ENCODE results near the gene TYMP.

The TYMP gene

DNA sequence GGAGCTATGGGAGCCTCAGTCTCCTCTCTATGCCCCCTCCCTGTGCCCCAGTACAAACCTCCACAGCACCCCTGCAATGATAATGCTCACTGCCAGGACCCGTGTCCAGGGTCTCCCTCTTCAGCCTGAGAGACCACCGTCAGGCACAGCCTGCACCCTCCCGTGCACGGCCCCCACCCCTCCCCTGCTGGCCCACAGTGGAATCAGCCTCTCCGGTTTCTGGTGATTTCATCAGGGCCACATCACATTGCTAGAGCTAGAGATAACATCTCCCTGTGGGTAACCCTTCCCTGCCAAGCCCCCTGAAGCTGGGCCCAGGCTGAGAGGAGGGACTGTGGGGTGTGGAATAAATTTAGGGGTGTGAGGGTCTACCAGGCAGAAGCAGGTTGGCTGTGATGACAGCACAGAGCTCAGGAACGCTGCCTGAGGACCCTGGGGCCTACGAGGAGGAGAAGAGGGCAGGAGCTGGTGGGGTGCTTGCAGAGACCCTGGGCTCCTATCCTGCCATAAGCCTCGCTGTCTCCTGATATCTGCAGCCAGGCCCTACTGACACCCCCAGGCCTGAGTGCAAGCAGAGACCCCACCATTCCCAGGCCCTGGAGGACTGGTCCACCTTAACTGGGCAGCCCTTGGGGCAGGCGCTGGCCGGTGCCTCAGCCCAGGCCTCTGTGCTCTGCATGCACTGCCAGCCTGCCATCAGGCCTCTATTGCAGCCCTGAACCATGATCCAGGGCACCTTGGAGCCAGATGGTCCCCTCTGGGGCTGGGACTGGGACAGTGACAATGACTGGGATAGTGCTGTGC lies 15.9 kb upstream of the TYMP start, which contains the start of gene KLHDC7B (continued):
- TF ChIP-seq GLIS1 (tag by site-specific recombination; IDR thresholded peaks at IDR 0.05) (peak; percentile 56; the same call in 1 of the 2 replicates), ZNF202 (tag by site-specific recombination; IDR thresholded peaks at IDR 0.05; ENCODE audit: borderline replicate concordance) (no peak), PRDM10 (tag by site-specific recombination; IDR thresholded peaks at IDR 0.05) (peak; percentile 98), ZNF692 (tag by site-specific recombination; IDR thresholded peaks at IDR 0.05) (peak; percentile 66; the same call in 1 of the 2 replicates), ZIC2 (tag by site-specific recombination; IDR thresholded peaks at IDR 0.05) (peak; percentile 93), SP7 (tag by site-specific recombination; IDR thresholded peaks at IDR 0.05) (no peak), ZNF266 (tag by site-specific recombination; IDR thresholded peaks at IDR 0.05; ENCODE audit: low read depth) (no peak), ZBTB20 (tag by site-specific recombination; IDR thresholded peaks at IDR 0.05) (peak; percentile 52; the same call in 1 of the 2 replicates), ZBTB7A (tag by site-specific recombination; IDR thresholded peaks at IDR 0.05; ENCODE audit: low read depth) (no peak), ZNF704 (tag by site-specific recombination; IDR thresholded peaks at IDR 0.05) (no peak), GLIS2 (tag by site-specific recombination; IDR thresholded peaks at IDR 0.05) (peak; percentile 60; the same call in 1 of the 2 replicates), HIC1 (tag by site-specific recombination; IDR thresholded peaks at IDR 0.05) (0 out of 2 replicates have a peak, but pooled peaks have one; percentile 59)
- TF ChIP-seq, protein P1, sequence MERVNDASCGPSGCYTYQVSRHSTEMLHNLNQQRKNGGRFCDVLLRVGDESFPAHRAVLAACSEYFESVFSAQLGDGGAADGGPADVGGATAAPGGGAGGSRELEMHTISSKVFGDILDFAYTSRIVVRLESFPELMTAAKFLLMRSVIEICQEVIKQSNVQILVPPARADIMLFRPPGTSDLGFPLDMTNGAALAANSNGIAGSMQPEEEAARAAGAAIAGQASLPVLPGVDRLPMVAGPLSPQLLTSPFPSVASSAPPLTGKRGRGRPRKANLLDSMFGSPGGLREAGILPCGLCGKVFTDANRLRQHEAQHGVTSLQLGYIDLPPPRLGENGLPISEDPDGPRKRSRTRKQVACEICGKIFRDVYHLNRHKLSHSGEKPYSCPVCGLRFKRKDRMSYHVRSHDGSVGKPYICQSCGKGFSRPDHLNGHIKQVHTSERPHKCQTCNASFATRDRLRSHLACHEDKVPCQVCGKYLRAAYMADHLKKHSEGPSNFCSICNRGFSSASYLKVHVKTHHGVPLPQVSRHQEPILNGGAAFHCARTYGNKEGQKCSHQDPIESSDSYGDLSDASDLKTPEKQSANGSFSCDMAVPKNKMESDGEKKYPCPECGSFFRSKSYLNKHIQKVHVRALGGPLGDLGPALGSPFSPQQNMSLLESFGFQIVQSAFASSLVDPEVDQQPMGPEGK (tag by site-specific recombination; IDR thresholded peaks at IDR 0.05): peak; percentile 94

DNA sequence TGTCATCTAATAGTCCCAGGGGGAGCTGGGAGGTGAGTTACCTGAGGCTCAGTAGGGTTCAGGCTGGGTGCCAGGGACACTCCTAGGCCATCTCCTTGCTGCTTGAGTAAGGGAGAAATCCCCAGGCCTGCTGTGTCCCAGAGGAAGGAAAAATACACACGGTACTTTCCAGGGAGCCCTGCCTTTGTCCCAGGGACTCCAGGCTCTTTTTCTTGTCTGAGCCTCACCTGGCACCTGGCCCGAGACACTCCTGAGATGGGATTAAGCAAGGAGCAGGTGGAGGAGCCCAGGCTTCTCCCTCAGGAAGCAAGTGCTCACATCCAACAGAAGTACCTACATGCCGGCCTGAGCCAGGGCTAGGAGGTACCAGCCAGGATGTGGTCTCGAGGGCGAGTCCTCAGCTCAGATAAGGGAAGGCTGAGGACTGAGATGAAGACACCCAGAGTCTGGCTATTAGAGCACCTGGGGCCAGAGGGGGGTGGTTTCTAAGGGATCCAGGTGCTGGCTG lies 15.0 kb upstream of the TYMP start:
- Histone ChIP-seq H3K9me3 (ENCODE audit: control insufficient read depth, insufficient read depth, low read depth, low read length) (no peaks in the 10 kb centered on the region), H3K4me3 (ENCODE audit: low read depth, low read length) (no peak overlapping the region), H3K27ac (ENCODE audit: extremely low read depth, low read depth, low read length) (no peak overlapping the region), H3K4me1 (ENCODE audit: control insufficient read depth, insufficient read depth, low read length) (0 out of 2 replicates have a peak, but pooled peaks cover 3% of the 10 kb centered on the region), H3K36me3 (ENCODE audit: control insufficient read depth in 2 of 2, insufficient read depth in 1 of 2, low read length in 2 of 2) (no peaks in the 10 kb centered on the region)
- CTCF ChIA-PET: interaction anchor here (0.6 to 1.6 kb wide), 3 partner anchors 12 to 19 kb away, joined by 3 to 10 read pairs (median 9); partner anchors contain the start of genes SCO2 and SYCE3
- 0 out of 2 replicates have a peak, but pooled peaks have one; percentile 17 for TF ChIP-seq ZIC2 (tag by site-specific recombination; IDR thresholded peaks at IDR 0.05)
- TF ChIP-seq ZNF76 (tag by site-specific recombination; IDR thresholded peaks at IDR 0.05; ENCODE audit: borderline replicate concordance, low read depth): no peak
- peak; percentile 90 for TF ChIP-seq ZNF692 (tag by site-specific recombination; IDR thresholded peaks at IDR 0.05)
- TF ChIP-seq ZNF558 (tag by site-specific recombination; IDR thresholded peaks at IDR 0.05): no peak
- TF ChIP-seq TRIM28 (IDR thresholded peaks at IDR 0.05; ENCODE audit: borderline replicate concordance, low read length): no peak
- 0 out of 2 replicates have a peak, but pooled peaks have one; percentile 22 for TF ChIP-seq ZBTB48 (tag by site-specific recombination; IDR thresholded peaks at IDR 0.05)
- no peak for TF ChIP-seq ZNF645 (tag by site-specific recombination; IDR thresholded peaks at IDR 0.05)
- no peak for TF ChIP-seq KLF9 (tag by site-specific recombination; IDR thresholded peaks at IDR 0.05; ENCODE audit: low read depth)
- POLR2A ChIA-PET: interaction anchor here (0.9 to 1.8 kb wide), 3 partner anchors 18 to 37 kb away, joined by 4 to 8 read pairs (median 4); partner anchors contain the start of genes LMF2, NCAPH2, SCO2 and SYCE3
